SK-N-SH treated with all-trans-retinoic acid at 6 μM for 48 hours (cell line): ENCODE measurements around the gene WWC2.

ENCODE experiments used
- ATAC-seq: fragments of 200-7000 bp; cut with Tn5 transposase; 3 replicates; pipeline ENCODE4 v1.9.1; 2020; ENCODE audit warnings: mild to moderate bottlenecking, moderate library complexity
- ARNTL ChIP-seq: fragments of 450-650 bp; formaldehyde crosslinking; IDR thresholded peaks from 2 replicates; pipeline ENCODE4 v1.5.0; 2020; ENCODE audit warnings: low read depth, mild to moderate bottlenecking, moderate library complexity, borderline replicate concordance
- BACH2 ChIP-seq: fragments of 250-450 bp; sonication (Bioruptor Pico); IDR thresholded peaks from 2 replicates; pipeline ENCODE4 v1.9.0; 2021; ENCODE audit warnings: mild to moderate bottlenecking, borderline replicate concordance
- CSDC2 ChIP-seq: fragments of 250-450 bp; sonication (Bioruptor Pico); IDR thresholded peaks from 2 replicates; pipeline ENCODE4 v1.5.0; 2020; ENCODE audit warnings: mild to moderate bottlenecking, moderate library complexity
- ESRRG ChIP-seq: fragments of 250-450 bp; sonication (Bioruptor Pico); IDR thresholded peaks from 2 replicates; pipeline ENCODE4 v1.6.1; 2021; ENCODE audit warnings: mild to moderate bottlenecking
- GLIS3 ChIP-seq: fragments of 250-450 bp; sonication (Bioruptor Pico); IDR thresholded peaks from 2 replicates; pipeline ENCODE4 v1.5.0; 2020; ENCODE audit warnings: mild to moderate bottlenecking, moderate library complexity
- ISL1 ChIP-seq: fragments of 250-450 bp; sonication (Bioruptor Pico); IDR thresholded peaks from 2 replicates; pipeline ENCODE4 v2.1.2; 2022; ENCODE audit warnings: mild to moderate bottlenecking, moderate library complexity
- OSR1 ChIP-seq: fragments of 250-450 bp; sonication (Bioruptor Pico); IDR thresholded peaks from 2 replicates; pipeline ENCODE4 v1.8.0; 2022; ENCODE audit warnings: moderate library complexity, mild to moderate bottlenecking, inconsistent platforms
- PPARA ChIP-seq: fragments of 250-450 bp; sonication (Bioruptor Pico); IDR thresholded peaks from 2 replicates; pipeline ENCODE4 v1.5.0; 2020; ENCODE audit warnings: mild to moderate bottlenecking, borderline replicate concordance
- RARB ChIP-seq: fragments of 250-450 bp; sonication (Bioruptor Pico); IDR thresholded peaks from 2 replicates; pipeline ENCODE4 v1.8.0; 2021; ENCODE audit warnings: mild to moderate bottlenecking, moderate library complexity
- SNAI2 ChIP-seq: fragments of 250-450 bp; sonication (Bioruptor Pico); IDR thresholded peaks from 2 replicates; pipeline ENCODE4 v1.5.0; 2020; ENCODE audit warnings: mild to moderate bottlenecking, moderate library complexity
- TCF4 ChIP-seq: fragments of 250-450 bp; sonication (Bioruptor Pico); IDR thresholded peaks from 2 replicates; pipeline ENCODE4 v1.8.0; 2021; ENCODE audit warnings: mild to moderate bottlenecking, moderate library complexity, borderline replicate concordance
- TOX ChIP-seq: fragments of 250-450 bp; sonication (Bioruptor Pico); IDR thresholded peaks from 2 replicates; pipeline ENCODE4 v1.8.0; 2021; ENCODE audit warnings: mild to moderate bottlenecking, moderate library complexity, borderline replicate concordance
- ZC3H10 ChIP-seq: fragments of 250-450 bp; sonication (Bioruptor Pico); IDR thresholded peaks from 2 replicates; pipeline ENCODE4 v1.5.1; 2021; ENCODE audit warnings: mild to moderate bottlenecking, moderate library complexity
- ZFP3 ChIP-seq: fragments of 250-450 bp; sonication (Bioruptor Pico); IDR thresholded peaks from 2 replicates; pipeline ENCODE4 v1.5.0; 2020; ENCODE audit warnings: mild to moderate bottlenecking, moderate library complexity
- ZFP30 ChIP-seq: fragments of 450-650 bp; formaldehyde crosslinking; IDR thresholded peaks from 2 replicates; pipeline ENCODE4 v1.5.0; 2022; ENCODE audit warnings: mild to moderate bottlenecking, moderate library complexity
- ZNF565 ChIP-seq: fragments of 450-650 bp; formaldehyde crosslinking; conservative IDR thresholded peaks from 2 replicates; pipeline ENCODE4 v1.5.0; 2020; ENCODE audit warnings: low read depth, mild to moderate bottlenecking, moderate library complexity
- ZNF70 ChIP-seq: fragments of 450-650 bp; formaldehyde crosslinking; IDR thresholded peaks from 2 replicates; pipeline ENCODE4 v1.5.0; 2020; ENCODE audit warnings: mild to moderate bottlenecking, moderate library complexity
- ZNF8 ChIP-seq: fragments of 450-650 bp; formaldehyde crosslinking; IDR thresholded peaks from 2 replicates; pipeline ENCODE4 v1.5.0; 2020; ENCODE audit warnings: mild to moderate bottlenecking, moderate library complexity
- TF ChIP-seq, protein P1 (sequence below): fragments of 250-450 bp; sonication (Bioruptor Pico); IDR thresholded peaks from 2 replicates; pipeline ENCODE4 v1.5.0; 2020; ENCODE audit warnings: mild to moderate bottlenecking, moderate library complexity
- TF ChIP-seq, protein P2 (sequence below): fragments of 250-450 bp; sonication (Bioruptor Pico); IDR thresholded peaks from 2 replicates; pipeline ENCODE4 v1.8.0; 2021; ENCODE audit warnings: low read depth, mild to moderate bottlenecking, moderate library complexity, borderline replicate concordance
- TF ChIP-seq, protein P3 (sequence below): fragments of 250-450 bp; sonication (Bioruptor Pico); IDR thresholded peaks from 2 replicates; pipeline ENCODE4 v1.5.1; 2020; ENCODE audit warnings: low read depth, mild to moderate bottlenecking, moderate library complexity
- TF ChIP-seq, protein P4 (sequence below): fragments of 250-450 bp; sonication (Bioruptor Pico); IDR thresholded peaks from 2 replicates; pipeline ENCODE4 v1.5.1; 2021; ENCODE audit warnings: mild to moderate bottlenecking, moderate library complexity
- TF ChIP-seq, protein P5 (sequence below): fragments of 250-450 bp; sonication (Bioruptor Pico); IDR thresholded peaks from 2 replicates; pipeline ENCODE4 v1.8.0; 2020; ENCODE audit warnings: mild to moderate bottlenecking, moderate library complexity, borderline replicate concordance

Gene WWC2

DNA sequence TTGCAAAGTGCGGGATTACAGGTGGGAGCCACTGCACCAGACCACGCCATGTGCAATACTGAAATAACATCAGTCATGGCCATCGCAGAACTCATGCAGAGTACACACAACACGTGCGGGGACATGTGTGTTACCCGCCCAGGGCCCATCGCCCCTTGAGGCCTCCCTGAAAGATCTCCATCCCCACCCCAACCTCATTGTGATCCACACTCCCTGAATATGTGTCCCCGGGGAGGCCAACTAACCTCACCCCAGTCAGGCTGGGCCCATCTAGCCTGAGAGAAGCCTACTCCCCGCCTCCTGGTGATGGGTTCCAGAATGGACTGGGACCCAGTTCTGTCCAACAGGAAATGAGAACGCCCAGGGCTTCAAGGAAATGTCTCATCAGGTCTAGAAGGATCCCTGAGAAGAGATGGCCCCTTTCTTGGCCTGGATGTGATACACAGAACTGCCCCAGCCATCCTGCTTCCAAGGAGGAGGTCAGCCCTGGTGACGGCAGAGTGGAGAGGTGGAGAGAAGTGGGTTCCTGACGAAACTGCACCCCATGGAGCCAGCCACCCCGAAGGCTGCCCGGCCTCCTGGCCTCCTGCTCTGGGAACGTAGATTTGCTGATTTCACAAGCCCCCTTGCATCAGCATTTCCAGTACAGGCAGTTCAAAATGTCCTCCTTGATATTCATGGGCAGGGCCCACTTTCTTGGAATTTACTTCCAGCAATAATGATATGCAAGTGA is 245.6 kb downstream of the WWC2 start:
- TF ChIP-seq ZNF8 (CRISPR knock-in tag) (no peak), ESRRG (no peak), ZFP3 (CRISPR knock-in tag) (no peak), PPARA (CRISPR knock-in tag) (no peak), TOX (no peak)
- TF ChIP-seq, protein P1, sequence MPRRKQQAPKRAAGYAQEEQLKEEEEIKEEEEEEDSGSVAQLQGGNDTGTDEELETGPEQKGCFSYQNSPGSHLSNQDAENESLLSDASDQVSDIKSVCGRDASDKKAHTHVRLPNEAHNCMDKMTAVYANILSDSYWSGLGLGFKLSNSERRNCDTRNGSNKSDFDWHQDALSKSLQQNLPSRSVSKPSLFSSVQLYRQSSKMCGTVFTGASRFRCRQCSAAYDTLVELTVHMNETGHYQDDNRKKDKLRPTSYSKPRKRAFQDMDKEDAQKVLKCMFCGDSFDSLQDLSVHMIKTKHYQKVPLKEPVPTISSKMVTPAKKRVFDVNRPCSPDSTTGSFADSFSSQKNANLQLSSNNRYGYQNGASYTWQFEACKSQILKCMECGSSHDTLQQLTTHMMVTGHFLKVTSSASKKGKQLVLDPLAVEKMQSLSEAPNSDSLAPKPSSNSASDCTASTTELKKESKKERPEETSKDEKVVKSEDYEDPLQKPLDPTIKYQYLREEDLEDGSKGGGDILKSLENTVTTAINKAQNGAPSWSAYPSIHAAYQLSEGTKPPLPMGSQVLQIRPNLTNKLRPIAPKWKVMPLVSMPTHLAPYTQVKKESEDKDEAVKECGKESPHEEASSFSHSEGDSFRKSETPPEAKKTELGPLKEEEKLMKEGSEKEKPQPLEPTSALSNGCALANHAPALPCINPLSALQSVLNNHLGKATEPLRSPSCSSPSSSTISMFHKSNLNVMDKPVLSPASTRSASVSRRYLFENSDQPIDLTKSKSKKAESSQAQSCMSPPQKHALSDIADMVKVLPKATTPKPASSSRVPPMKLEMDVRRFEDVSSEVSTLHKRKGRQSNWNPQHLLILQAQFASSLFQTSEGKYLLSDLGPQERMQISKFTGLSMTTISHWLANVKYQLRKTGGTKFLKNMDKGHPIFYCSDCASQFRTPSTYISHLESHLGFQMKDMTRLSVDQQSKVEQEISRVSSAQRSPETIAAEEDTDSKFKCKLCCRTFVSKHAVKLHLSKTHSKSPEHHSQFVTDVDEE (CRISPR knock-in tag): no peak
- TF ChIP-seq, protein P2, sequence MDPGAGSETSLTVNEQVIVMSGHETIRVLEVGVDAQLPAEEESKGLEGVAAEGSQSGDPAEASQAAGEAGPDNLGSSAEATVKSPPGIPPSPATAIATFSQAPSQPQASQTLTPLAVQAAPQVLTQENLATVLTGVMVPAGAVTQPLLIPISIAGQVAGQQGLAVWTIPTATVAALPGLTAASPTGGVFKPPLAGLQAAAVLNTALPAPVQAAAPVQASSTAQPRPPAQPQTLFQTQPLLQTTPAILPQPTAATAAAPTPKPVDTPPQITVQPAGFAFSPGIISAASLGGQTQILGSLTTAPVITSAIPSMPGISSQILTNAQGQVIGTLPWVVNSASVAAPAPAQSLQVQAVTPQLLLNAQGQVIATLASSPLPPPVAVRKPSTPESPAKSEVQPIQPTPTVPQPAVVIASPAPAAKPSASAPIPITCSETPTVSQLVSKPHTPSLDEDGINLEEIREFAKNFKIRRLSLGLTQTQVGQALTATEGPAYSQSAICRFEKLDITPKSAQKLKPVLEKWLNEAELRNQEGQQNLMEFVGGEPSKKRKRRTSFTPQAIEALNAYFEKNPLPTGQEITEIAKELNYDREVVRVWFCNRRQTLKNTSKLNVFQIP (CRISPR knock-in tag): no peak
- ATAC-seq: no peak

DNA sequence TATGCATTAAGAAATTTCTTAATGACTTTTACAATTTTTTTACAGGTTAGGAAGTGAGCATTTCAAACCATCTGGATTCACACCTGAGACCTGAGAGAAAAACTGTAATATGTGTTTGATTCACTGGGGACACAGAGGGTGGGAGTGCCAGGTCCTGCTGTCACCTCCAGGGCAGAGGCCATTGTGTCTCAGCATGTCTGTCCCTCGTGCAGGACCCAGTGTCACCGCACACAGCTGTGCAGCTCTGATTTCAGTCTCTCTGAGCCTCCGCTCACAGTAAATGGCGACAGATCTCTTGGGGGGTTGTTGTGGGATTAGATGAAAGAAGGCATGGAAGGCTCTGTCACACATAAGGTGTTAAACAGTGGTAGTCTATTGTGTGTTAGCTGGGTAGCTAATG is 246.2 kb downstream of the WWC2 start:
- TF ChIP-seq GLIS3 (no peak), ZC3H10 (CRISPR knock-in tag) (no peak), RARB (no peak), ZNF70 (CRISPR knock-in tag) (no peak), PPARA (CRISPR knock-in tag) (no peak), TCF4 (CRISPR knock-in tag) (no peak), SNAI2 (CRISPR knock-in tag) (no peak), ZNF565 (no peak), ARNTL (CRISPR knock-in tag) (no peak), ZFP3 (CRISPR knock-in tag) (no peak), ZFP30 (CRISPR knock-in tag) (no peak), ISL1 (no peak), CSDC2 (CRISPR knock-in tag) (no peak), BACH2 (no peak), TOX (no peak), OSR1 (no peak)
- TF ChIP-seq, protein P3, sequence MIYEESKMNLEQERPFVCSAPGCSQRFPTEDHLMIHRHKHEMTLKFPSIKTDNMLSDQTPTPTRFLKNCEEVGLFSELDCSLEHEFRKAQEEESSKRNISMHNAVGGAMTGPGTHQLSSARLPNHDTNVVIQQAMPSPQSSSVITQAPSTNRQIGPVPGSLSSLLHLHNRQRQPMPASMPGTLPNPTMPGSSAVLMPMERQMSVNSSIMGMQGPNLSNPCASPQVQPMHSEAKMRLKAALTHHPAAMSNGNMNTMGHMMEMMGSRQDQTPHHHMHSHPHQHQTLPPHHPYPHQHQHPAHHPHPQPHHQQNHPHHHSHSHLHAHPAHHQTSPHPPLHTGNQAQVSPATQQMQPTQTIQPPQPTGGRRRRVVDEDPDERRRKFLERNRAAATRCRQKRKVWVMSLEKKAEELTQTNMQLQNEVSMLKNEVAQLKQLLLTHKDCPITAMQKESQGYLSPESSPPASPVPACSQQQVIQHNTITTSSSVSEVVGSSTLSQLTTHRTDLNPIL (CRISPR knock-in tag): no peak
- TF ChIP-seq, protein P1 (CRISPR knock-in tag): no peak
- TF ChIP-seq, protein P4, sequence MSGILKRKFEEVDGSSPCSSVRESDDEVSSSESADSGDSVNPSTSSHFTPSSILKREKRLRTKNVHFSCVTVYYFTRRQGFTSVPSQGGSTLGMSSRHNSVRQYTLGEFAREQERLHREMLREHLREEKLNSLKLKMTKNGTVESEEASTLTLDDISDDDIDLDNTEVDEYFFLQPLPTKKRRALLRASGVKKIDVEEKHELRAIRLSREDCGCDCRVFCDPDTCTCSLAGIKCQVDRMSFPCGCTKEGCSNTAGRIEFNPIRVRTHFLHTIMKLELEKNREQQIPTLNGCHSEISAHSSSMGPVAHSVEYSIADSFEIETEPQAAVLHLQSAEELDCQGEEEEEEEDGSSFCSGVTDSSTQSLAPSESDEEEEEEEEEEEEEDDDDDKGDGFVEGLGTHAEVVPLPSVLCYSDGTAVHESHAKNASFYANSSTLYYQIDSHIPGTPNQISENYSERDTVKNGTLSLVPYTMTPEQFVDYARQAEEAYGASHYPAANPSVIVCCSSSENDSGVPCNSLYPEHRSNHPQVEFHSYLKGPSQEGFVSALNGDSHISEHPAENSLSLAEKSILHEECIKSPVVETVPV (CRISPR knock-in tag): no peak
- TF ChIP-seq, protein P5, sequence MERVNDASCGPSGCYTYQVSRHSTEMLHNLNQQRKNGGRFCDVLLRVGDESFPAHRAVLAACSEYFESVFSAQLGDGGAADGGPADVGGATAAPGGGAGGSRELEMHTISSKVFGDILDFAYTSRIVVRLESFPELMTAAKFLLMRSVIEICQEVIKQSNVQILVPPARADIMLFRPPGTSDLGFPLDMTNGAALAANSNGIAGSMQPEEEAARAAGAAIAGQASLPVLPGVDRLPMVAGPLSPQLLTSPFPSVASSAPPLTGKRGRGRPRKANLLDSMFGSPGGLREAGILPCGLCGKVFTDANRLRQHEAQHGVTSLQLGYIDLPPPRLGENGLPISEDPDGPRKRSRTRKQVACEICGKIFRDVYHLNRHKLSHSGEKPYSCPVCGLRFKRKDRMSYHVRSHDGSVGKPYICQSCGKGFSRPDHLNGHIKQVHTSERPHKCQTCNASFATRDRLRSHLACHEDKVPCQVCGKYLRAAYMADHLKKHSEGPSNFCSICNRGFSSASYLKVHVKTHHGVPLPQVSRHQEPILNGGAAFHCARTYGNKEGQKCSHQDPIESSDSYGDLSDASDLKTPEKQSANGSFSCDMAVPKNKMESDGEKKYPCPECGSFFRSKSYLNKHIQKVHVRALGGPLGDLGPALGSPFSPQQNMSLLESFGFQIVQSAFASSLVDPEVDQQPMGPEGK (CRISPR knock-in tag): no peak
- TF ChIP-seq, all 23 proteins: peak for 0
- ATAC-seq: no peak
